ENCODE results near the gene DNAJB12. TPM values are rescaled to one million over a fixed set of nuclear protein-coding genes. Genes with fewer than 3 reads are reported as not detected.
"Not testable (repeated sequence)": the region's sequence is repeated elsewhere in the genome, so short reads cannot be mapped to it uniquely, and the experiment has no call there.

Gene DNAJB12
- polyA plus RNA-seq, 4 donors, result 28.8 to 42.4 (median 29.5) TPM

DNA sequence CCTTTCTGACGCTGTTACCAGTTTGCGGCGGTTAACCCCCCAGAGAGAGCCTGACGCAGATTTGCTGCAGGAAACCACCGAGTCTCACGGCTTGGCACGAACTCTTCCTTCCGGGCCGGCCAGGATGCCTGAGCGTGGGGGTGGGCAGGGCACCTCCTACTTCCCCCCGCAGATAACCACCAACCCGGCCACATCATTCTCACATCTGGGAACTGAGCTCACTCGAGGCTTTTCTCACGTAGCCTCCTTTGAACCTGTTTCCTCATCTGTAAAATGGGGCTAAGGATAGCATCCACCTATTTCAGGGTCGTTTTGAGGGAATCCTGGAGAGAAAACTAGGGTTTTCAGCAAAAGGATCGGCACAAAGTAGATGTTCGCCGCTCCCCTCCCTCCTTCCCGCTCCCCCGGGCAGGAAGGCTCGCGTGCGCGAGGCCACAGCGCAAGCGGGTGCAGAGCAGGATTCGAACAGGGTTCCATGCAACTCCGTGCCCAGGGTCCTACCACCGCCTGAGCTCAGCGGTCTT is 57.4 kb downstream of the DNAJB12 start:
- no peak for DNase-seq (ENCODE audit: low read depth in 4 of 4, low spot score in 3 of 4)

DNA sequence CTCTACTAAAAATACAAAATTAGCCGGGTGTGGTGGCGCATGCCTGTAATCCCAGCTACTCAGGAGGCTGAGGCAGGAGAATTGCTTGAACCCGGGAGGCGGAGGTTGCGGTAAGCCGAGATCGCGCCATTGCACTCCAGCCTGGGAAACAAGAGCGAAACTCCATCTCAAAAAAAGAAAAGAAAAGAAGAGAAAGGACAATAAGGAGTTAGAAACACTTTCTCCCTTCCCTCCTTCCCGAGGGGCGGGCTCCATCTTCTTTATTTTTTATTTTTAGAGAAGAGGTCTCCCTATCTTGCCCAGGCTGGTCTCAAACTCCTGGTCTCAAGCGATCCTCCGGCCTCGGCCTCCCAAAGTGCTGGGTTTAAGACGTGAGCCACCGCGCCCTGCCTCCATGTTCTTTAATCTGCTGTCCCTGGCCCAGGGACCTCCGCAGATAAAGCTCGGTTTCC is 57.9 kb downstream of the DNAJB12 start:
- not testable (repeated sequence) for DNase-seq (ENCODE audit: low read depth in 4 of 4, low spot score in 3 of 4)

DNA sequence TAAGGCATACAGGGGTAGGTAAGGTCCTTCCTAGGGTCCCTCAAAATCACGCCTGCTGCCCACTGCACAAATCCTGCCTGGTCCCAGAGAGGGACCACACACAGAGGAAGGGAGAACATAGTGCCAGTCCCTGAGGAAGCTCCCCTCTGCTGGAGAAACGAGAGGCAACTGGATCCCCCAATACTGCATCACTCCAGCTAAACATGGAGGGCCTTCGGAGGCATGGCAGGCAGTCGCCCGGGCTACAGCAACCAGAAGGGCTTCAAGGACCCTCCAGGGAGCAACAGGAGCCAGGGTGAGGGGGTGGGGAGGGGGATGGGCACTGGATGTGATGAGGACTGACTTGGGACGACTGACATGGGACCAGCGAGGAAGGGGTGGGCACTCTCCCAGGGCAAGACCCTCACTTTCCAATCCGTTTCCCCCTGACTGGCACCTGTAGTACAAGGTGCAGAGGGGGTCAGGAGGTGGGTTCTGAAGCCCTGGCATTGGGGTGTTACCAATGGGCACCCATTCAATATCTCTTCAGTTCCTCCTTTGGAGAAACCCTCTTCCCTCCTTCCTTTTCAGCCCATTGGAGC is 59.3 kb downstream of the DNAJB12 start:
- DNase-seq (ENCODE audit: low read depth in 4 of 4, low spot score in 3 of 4), result no peak

DNA sequence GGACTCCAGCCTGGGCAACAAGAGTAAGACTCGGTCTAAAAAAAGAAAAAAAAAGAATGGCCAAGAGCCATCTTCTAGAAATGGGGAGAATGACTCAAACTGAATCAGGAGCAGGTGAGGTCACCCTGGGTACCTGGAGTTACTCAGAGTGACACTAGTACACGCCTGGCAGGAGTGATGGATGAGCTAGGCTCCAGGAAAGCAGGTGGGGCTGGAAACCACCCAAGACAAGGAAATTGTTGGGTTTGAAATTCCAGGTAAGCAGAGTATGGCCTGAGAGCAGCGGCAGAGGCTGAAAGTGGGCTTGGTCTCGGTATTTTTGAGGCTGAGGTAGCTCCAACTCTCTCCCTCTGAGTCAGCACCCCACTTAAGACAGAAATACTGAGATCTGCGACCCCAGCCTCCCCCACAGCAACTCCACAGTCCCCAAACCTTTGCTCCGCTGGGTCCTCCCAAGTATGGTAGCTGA is 62.5 kb downstream of the DNAJB12 start:
- no peak for DNase-seq (ENCODE audit: low read depth in 4 of 4, low spot score in 3 of 4)

DNA sequence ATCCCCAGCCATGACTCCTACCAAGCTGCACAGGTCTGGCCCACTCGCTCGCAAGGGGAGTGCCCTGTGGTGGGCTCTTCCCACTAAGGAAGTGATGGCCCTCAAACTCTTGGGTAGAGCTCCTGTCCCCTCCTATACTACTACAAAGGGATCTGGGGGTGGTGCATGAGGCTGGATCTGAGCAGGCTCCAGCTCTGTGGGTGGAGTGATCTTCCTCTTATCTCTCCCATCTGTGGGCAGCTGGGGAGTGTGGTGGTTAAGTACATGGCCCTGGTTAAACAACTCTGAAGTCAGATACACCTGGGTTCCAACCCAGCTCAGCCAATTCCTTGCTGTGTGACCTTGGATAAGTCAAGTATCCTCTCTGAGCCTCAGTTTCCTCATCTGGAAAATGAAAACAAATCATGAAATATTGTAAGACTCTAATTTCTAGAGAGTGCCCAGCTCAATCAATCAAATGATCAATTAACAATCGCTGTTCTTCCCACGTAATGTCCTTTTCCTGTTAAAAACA is 63.6 kb downstream of the DNAJB12 start:
- DNase-seq (ENCODE audit: low read depth in 4 of 4, low spot score in 3 of 4), result no peak

DNA sequence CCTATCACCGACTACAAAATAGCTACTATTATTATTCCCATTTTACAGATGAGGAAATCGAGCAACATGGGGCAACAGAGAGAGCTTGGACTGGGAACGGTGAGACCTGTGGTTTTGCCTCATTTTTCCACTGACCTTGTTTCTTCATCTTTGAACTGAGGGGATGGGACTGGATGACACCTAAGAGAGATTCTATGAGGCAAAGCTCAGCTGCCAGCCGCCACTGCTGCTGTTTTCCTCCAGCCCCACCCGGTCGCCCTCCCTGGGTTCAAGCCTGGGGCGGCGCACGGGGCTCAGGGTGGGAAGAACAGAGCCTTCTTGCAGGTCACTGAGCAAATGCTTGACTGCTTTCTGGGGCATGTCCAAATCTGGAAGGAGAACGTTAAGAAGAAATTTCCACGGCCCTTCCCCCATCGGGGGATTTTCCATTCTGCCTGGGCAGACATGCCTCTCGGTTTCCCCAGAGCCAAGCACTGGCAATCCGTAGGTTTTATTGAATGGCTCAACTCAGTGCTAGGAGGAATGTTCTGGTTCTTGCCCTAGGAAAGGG is 68.7 kb downstream of the DNAJB12 start:
- DNase-seq (ENCODE audit: low read depth in 4 of 4, low spot score in 3 of 4), result no peak

DNA sequence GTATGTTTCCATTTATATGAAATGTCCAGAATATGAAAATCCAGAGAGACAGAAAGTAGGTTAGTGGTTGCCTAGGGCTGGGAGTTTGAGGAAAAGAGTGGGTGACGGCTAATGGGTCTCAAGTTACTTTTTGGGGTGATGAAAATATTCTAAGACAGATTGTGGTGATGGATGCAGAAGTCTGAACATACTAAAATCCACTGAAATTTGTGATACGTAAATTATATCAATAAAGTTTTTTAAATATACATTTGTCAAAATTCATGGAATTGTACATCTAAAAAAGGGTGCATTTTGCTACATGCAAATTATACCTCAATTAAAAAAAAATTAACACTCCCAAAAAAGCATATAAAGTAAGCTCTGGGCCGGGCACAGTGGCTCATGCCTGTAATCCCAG is 71.6 kb downstream of the DNAJB12 start:
- no peak for DNase-seq (ENCODE audit: low read depth in 4 of 4, low spot score in 3 of 4)

Other genes with a start within 250 kb of the DNAJB12 start
- 100 to 1,000 TPM; 109 to 206 (median 194) TPM for gene ANAPC16, start 138.9 kb downstream of the DNAJB12 start, polyA plus RNA-seq (ENCODE audit: insufficient read length in 4 of 4)
- 10 to 100 TPM; 32.9 to 49.9 (median 42.4) TPM for gene ASCC1, start 138.6 kb downstream of the DNAJB12 start, polyA plus RNA-seq (ENCODE audit: insufficient read length in 4 of 4)
- gene DDIT4, start 81.0 kb downstream of the DNAJB12 start, polyA plus RNA-seq (ENCODE audit: insufficient read length in 4 of 4), result 10 to 100 TPM; 35.6 to 68.8 (median 54.1) TPM

All from left renal pelvis (tissue), 4 donors.